HT-29 (cell line): ENCODE results near the gene PLK3. TPM values are rescaled to one million over a fixed set of nuclear protein-coding genes. Genes with fewer than 3 reads are reported as not detected.
"Not testable (repeated sequence)": the region's sequence is repeated elsewhere in the genome, so short reads cannot be mapped to it uniquely, and the experiment has no call there.

Experiments used
- DNase-seq: peaks from one replicate; pipeline ENCODE4 v3.0.0-alpha.2; 2015; ENCODE audit warnings: low spot score
- total RNA-seq: library from RNA; depleted of rRNA; stranded (reverse); fragments of >200 nt; shearing (Covaris generic); gene quantifications from 2 replicates; pipeline ENCODE4 v1.2.3, GENCODE V29; 2014; rRNA removed

Gene PLK3
- total RNA-seq, result 135 and 137 TPM in 2 replicates

DNA sequence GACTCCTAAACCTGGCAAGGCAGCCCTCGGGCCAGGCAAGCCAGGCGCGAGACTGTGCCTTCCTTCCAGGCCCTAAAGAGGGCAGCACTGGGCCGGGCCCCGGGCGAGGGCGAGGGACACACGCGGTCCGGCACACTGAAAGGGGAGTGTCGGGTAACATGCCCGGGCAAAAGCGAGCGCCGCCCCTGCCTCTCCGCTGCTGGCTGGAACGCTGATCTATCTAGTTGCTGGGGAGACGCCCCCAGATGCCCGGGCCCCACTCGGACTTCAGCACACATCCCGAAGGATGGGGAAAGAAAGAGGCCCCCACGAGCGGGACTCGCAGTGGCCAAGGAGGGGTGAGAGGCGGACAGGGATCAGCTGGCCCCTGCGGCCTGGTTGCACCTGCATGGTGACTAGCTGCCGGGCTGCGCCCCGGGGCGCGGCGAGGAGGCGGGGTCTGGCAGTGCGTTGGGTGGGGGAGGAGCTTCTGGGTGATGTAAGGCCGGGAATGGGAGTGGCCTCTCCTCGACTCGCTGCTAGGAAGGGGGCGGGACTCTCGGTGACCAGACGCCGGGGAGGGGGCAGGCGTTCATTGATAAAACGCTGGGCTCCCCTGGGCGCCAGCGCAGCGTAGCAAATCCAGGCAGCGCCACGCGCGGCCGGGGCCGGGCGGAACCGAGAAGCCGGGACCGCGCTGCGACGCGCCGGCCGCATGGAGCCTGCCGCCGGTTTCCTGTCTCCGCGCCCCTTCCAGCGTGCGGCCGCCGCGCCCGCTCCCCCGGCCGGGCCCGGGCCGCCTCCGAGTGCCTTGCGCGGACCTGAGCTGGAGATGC is at the start of gene PLK3:
PLK3 (plus strand) TSS at position 608 of the 815 bp plus-strand sequence; CDS start at position 695, 87 bp downstream.
- DNase-seq, result peak; percentile 98

- DNase-seq, result no peak
These were observed 42.8 kb upstream of the PLK3 start for GRCh38 chr1:44757420-44757819.

DNA sequence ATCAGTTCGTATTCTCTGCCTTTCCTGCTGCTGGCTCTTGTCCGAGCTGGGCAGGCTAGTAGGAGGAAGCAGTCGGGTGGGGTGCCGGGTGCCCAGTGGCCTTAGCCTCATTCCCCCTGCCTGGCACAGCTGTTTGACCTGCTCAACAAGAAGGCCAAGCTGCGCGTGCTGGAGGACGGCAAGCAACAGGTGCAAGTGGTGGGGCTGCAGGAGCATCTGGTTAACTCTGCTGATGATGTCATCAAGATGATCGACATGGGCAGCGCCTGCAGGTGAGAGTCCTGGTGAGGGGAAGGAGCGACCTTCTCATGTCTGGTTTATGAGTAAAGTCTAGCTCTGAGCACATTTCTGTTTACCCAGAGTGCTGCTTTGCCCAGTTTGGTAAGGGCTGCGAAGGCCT is 41.1 kb upstream of the PLK3 start:
- DNase-seq, result no peak

- no peak for DNase-seq
These were observed 39.3 kb upstream of the PLK3 start for GRCh38 chr1:44760876-44761275.

GRCh38 chr1:44766421-44766820 is 33.8 kb upstream of the PLK3 start:
- DNase-seq, result not testable (repeated sequence)

GRCh38 chr1:44775078-44775929 is 24.9 kb upstream of the PLK3 start, which contains the start of gene RPS8:
Gene RPS8, plus strand, starts transcription at chr1:44775540. Its CDS starts 57 bp downstream, at chr1:44775597.
- DNase-seq, result peak; percentile 97

DNA sequence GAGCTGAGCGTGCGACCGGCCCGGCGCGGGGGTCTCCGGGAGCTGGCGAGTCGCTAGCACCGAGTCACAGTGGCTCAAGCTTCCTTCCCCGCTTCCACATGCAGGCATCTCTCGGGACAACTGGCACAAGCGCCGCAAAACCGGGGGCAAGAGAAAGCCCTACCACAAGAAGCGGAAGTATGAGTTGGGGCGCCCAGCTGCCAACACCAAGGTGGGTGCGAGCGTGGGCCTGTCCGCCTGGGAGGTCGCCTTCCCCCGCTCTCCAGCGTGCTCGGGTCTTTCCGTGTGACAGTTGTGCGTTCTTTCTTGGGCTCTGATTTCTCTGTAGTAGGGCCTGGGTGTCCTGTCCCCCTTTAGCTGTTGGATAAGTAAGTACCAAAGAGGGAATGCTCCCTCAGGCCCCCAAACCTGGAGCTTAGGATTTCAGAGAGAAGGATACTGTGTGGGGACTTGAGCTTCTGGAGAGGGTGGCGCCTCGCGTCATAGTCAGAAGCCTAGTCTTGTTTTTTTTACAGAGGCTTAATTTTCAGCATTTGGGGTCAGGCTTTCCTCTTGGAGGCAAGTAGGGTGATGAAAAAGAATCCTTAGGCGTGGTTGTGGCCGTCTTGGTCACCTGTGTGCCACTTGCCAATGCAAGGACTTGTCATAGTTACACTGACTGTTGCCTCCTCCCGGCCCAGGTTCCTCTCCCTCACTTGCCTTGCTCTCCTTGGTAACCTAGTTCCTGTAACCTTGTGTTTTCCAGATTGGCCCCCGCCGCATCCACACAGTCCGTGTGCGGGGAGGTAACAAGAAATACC is 24.0 kb upstream of the PLK3 start:
- peak; percentile 61 for DNase-seq

GRCh38 chr1:44776730-44777068 is 23.5 kb upstream of the PLK3 start:
- no peak for DNase-seq

DNA sequence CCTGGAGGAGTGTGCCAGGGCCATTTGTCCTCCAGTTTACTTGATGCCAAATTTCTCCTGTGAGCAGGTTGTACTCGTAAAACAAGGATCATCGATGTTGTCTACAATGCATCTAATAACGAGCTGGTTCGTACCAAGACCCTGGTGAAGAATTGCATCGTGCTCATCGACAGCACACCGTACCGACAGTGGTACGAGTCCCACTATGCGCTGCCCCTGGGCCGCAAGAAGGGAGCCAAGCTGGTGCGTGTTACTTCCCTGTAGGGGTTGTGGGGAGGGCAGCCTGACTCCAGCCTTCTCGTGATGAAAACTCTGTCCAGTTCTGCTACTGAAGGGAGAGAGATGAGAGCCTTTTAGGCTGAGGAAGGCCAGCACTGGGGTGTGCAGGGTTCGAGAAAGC is 22.6 kb upstream of the PLK3 start:
- no peak for DNase-seq

- no peak for DNase-seq
These were observed 22.1 kb upstream of the PLK3 start for GRCh38 chr1:44777969-44778635.

DNA sequence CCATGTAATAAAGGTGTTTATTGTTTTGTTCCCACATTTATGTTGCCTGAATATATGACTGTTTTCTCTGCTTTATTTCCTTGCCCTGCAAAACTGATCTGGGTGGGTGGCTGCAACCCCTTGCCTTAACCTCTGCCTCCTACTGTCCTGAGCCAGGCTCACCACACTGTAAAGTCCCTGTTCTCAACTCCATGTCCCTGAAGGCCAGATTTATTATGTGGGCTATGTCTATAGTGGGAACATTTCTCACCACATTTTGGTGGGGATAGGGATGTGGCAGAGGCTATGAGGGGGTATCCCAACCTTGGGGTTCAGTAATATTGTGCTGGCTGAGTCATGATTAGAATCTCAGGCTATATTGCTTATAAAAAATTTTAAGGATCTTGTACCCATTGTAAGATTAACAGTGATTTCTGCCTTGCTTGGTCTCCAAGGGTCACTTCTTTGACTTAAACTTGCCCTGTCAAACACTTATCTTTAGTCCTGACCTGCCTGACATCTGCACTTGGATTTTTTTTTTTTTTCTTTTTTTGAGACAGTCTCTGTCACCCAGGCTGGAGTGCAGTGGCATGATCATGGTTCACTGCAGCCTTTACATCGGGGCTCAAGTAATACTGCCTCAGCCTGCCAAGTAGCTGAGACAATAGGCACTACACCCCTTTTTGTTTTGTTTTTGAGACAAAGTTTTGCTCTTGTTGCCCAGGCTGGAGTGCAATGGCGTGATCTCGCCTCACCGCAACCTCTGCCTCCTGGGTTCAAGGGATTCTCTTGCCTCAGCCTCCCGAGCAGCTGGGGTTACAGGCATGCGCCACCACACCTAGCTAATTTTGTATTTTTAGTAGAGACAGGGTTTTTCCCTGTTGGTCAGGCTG is 21.2 kb upstream of the PLK3 start:
- DNase-seq, result no peak

GRCh38 chr1:44780583-44781121 is 19.5 kb upstream of the PLK3 start:
- no peak for DNase-seq

DNA sequence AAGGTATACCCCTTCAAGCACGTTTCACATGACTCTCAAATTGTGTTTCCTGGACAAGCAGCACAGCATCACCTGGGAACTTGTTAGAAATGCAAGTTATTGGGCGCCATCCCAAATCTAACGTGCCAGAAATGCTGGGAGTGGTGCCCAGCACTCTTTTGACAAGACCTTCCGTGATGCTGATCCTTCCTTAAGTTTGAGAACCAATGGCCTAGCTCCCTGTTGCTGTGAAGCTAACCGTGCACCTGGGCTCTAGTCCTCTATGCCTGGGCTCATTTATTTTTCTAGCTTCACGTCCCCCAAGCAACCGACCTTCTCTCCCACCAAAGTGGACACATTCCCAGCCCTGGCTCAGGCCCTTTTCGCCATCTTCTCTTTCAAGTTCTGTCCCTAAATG is 16.5 kb upstream of the PLK3 start:
- DNase-seq, result no peak

DNA sequence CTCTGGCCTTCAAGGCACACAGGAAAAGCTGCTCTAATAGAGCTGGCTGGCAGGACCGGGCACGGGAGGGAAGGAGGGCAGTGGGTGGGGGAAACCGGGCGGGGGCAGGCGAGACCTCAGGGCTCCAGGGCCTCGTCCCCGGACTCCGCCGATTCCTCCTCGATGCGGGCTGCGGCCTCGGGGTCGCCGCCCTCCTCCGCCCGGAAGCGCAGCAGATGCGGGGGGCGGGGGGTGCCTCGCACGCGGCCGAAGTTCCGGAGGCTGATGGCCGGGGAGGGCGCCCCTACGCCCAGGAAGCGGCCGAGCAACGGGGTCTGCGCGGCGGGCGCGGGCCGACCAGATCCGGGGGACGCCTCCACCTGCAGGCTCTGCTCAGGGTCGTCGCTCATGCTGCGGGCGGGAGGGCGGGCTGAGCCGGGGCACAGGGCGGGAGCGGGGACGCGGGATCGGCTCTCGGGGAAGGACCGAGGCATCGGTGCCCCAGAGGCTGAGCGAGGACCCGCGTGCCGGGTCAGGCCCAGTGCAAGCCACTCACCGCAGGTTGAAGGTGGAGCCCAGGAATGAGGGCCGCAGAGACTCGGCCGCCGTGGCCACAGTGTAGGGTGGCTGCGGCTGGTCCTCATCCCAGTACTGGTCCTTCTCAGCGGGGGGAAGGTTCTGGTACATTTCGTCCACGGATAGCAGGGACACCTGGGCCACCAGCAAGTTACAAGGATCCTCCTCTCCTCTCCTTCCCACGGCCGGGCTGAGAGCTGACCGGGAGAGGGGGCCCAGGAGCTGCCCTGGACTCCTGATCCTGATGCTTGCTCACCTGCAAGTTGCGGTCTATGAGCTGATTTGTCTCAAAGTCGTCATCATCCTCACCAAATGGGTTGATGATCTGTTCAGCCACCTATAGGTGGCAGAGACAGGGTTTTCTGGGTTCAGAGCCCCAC is 15.8 kb upstream of the PLK3 start:
- no peak for DNase-seq

- no peak for DNase-seq
These were observed 15.2 kb upstream of the PLK3 start for GRCh38 chr1:44785029-44785380.

DNA sequence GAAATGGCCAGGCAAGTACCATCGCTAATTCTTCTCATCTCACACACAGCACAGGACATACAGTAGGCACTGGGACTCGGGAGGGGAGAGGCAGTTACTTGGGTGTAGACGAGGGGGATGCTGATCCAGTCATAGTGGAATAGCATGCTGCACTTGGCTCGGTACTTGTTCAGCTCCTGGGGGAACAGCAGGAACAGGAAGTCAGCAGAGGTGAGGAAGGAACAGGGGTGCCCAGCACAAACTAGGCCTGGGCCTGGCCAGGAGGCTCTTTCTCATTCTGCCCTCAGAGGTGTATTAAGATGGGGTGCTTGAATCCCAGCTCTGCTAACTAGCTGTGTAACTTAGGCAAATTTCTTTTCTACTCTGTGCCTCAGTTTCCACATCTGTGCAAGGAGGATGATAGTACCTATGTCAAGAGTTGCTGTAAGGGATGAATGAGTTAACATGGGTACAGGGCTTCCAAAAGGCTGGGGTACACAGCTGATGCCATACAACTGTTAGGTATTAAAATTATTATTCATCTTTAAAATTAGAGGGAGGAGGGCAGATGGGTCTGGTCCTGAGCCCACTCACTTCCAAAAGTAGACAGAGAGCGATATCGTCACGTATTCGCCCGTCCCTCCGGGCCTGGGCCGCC is 14.6 kb upstream of the PLK3 start:
- no peak for DNase-seq

DNA sequence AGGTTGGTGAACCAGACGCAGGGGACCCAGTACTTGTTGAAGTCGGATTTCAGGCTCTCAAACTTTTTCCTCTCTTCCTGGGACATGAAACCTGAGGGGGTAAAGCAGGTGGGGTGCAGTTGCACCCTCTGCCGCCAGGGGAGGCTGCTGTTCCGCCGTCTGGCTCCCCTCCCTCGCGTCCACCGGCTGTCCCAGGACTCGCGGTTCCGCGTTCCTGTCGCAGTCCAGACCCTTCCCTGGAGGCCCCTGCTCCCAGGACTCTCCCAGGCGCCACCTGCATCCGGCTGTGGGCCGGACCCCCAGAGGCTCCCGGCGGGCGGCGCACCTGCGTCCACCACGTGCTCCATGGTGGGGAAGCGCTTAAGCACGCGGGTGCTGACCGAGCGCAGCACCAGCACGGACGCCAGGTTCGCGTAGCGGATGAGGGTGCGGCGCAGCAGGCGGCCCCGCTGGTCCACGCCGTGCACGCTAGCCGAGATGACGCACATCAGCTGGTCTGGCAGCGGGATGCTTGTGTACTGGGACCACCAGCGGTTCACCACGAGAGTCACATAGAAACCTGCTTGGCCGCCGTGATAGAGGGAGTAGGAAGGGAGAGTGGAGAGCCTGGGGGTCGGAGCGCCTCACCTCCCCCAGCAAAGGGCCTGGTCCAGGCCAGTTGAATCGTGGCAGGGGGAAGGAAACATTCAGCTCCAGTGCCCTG is 13.9 kb upstream of the PLK3 start:
- DNase-seq, result peak; percentile 86
